GM12878 (cell line): ENCODE results near the gene SRRM2. TPM values are rescaled to one million over a fixed set of nuclear protein-coding genes. Genes with fewer than 3 reads are reported as not detected.
A peak's percentile ranks its signal among the peaks of the same experiment; 100 is the strongest.

ENCODE experiments used
- ATAC-seq: fragments of 200-7000 bp; cut with Tn5 transposase; 3 replicates; pipeline ENCODE4 v1.9.1; 2020; ENCODE audit warnings: mild to moderate bottlenecking, moderate library complexity
- BruUV-seq: library from RNA; stranded (reverse); fragments of 400-500 nt; replicated peaks from 2 replicates; lab custom pipeline; 2021; lab: Mats Ljungman, UMichigan
- CTCF ChIA-PET: fragments of 300-600 bp; sonication (Branson Sonifier 250); formaldehyde crosslinking; extraction: SDS; loops from one replicate; lab custom pipeline; 2021; ENCODE audit warnings: inconsistent platforms; lab: Yijun Ruan, JAX
- POLR2A ChIA-PET: fragments of 350-600 bp; formaldehyde crosslinking; extraction: SDS; loops from one replicate; lab custom pipeline; 2021; ENCODE audit warnings: inconsistent platforms; lab: Charles Lee
- RAD21 ChIA-PET: fragments of 300-600 bp; sonication (Branson Sonifier 250); formaldehyde crosslinking; loops from one replicate; lab custom pipeline; 2023; ENCODE audit warnings: antibody characterized with exemption; ENCODE audit not compliant: unreplicated experiment; lab: Charles Lee
- SMC1A ChIA-PET: fragments of 300-600 bp; sonication (Branson Sonifier 250); formaldehyde crosslinking; loops from one replicate; lab custom pipeline; 2023; ENCODE audit not compliant: unreplicated experiment, uncharacterized antibody; lab: Charles Lee
- DNase-seq: peaks from one replicate; pipeline ENCODE4 v3.0.0-alpha.2; 2011; ENCODE audit warnings: low read depth, low spot score
- FAIRE-seq: peaks from 3 replicates; lab custom pipeline; 2011; peaks lifted over from hg19 to GRCh38; lab: Jason Lieb, UNC
- H2AFZ ChIP-seq: 2 replicates; pipeline ENCODE4 v1.6.0; 2011; ENCODE audit warnings: low read depth, low read length, control low read depth; ENCODE audit not compliant: control insufficient read depth
- H3K27ac ChIP-seq: 2 replicates; pipeline ENCODE4 v1.5.1; 2011; ENCODE audit warnings: control low read depth; ENCODE audit not compliant: control insufficient read depth, insufficient read depth
- H3K27me3 ChIP-seq, 2 experiments: replicated peaks in 1 of 2; 2 replicates each; pipeline versions ENCODE4 v1.6.0 to v1.6.1; 2011; ENCODE audit warnings: low read length in 1 of 2; ENCODE audit not compliant: control insufficient read depth in 2 of 2, insufficient read depth in 2 of 2
- H3K36me3 ChIP-seq, 2 experiments: 2 replicates each; pipeline ENCODE4 v1.5.1; 2011; ENCODE audit warnings: low read length in 1 of 2; ENCODE audit not compliant: control insufficient read depth in 2 of 2, insufficient read depth in 2 of 2
- H3K4me1 ChIP-seq: 2 replicates; pipeline ENCODE4 v1.6.1; 2011; ENCODE audit warnings: mild to moderate bottlenecking, low read length, moderate library complexity, mixed read lengths; ENCODE audit not compliant: control insufficient read depth, insufficient read depth
- H3K4me2 ChIP-seq: 2 replicates; pipeline ENCODE4 v1.6.0; 2011; ENCODE audit warnings: control low read depth; ENCODE audit not compliant: control insufficient read depth, insufficient read depth
- H3K4me3 ChIP-seq: fragments of 200-600 bp; sonication (generic); 2 replicates; pipeline ENCODE4 v1.5.1; 2016
- H3K79me2 ChIP-seq: 2 replicates; pipeline ENCODE4 v1.6.0; 2011; ENCODE audit warnings: low read length; ENCODE audit not compliant: control insufficient read depth, insufficient read depth
- H3K9ac ChIP-seq: 2 replicates; pipeline ENCODE4 v1.8.0; 2011; ENCODE audit warnings: low read length, control low read depth, mixed read lengths; ENCODE audit not compliant: control insufficient read depth, insufficient read depth
- H3K9me3 ChIP-seq: replicated peaks from 3 replicates; pipeline ENCODE4 v1.5.1; 2011; ENCODE audit warnings: mild to moderate bottlenecking, low read length; ENCODE audit not compliant: control insufficient read depth, insufficient read depth
- H4K20me1 ChIP-seq: 2 replicates; pipeline ENCODE4 v1.6.0; 2011; ENCODE audit not compliant: control insufficient read depth, insufficient read depth
- BACH1 ChIP-seq: fragments of 450-650 bp; IDR thresholded peaks from 2 replicates; pipeline ENCODE4 v1.6.1; 2017; ENCODE audit warnings: mild to moderate bottlenecking, borderline replicate concordance
- JUND ChIP-seq: IDR thresholded peaks from 2 replicates; pipeline ENCODE4 v1.6.1; 2012; ENCODE audit warnings: low read depth, mild to moderate bottlenecking, low read length, improper control_type of control experiment, moderate library complexity
- POLR2A ChIP-seq: IDR thresholded peaks from 2 replicates; pipeline ENCODE4 v1.6.1; 2011; ENCODE audit warnings: low read depth, mild to moderate bottlenecking, low read length
- POLR2AphosphoS2 ChIP-seq: IDR thresholded peaks from 2 replicates; pipeline ENCODE4 v1.6.1; 2011; ENCODE audit warnings: low read depth, mild to moderate bottlenecking, low read length, improper control_type of control experiment, moderate library complexity
- POLR2AphosphoS5 ChIP-seq: IDR thresholded peaks from 2 replicates; pipeline ENCODE4 v1.6.1; 2011; ENCODE audit warnings: mild to moderate bottlenecking, low read length, inconsistent platforms
- SMAD5 ChIP-seq: IDR thresholded peaks from 2 replicates; pipeline ENCODE4 v1.6.1; 2016; ENCODE audit warnings: antibody characterized with exemption, low read depth
- ZBED1 ChIP-seq: IDR thresholded peaks from 2 replicates; pipeline ENCODE4 v1.6.1; 2016; ENCODE audit warnings: borderline replicate concordance
- WGBS: methylation state at CpG from one replicate; pipeline ENCODE4 v1.1.6; 2016; ENCODE audit warnings: low lambda C conversion rate; ENCODE audit not compliant: insufficient replicate concordance, insufficient coverage; ENCODE audit errors: missing lambda C conversion rate; 5-methylcytosine and 5-hydroxymethylcytosine counted together
- in situ Hi-C: fragments of 300-500 bp; cut with MboI; formaldehyde crosslinking; loops from 9 replicates; pipeline ENCODE4 v1.14.3; 2018; ENCODE audit warnings: mixed read lengths
- intact Hi-C: fragments of 100-400 bp; cut with micrococcal nuclease; formaldehyde crosslinking; loops from one replicate; pipeline ENCODE4 v1.14.2; 2022; ENCODE audit not compliant: unreplicated experiment
- polyA plus RNA-seq, 11 experiments: library from polyadenylated mRNA; depleted of rRNA in 4 of 11; unstranded in 6 of 11; stranded (reverse) in 5 of 11; fragments of >200 nt; fragmentation: Nextera tagmentation in 4 of 11; fragmentation: Illumina TruSeq in 1 of 11; extraction: Ambion mirVana in 4 of 11; extraction: Trizol in 1 of 11; gene quantifications; 1 replicate in 1 of 11; 2 replicates in 10 of 11; pipeline versions ENCODE4 v1.2.1 to v1.2.3, GENCODE V29; 2011 to 2016; ENCODE audit warnings: inconsistent platforms in 2 of 11, missing spikeins in 2 of 11, low read depth in 1 of 11
- total RNA-seq, 4 experiments: library from RNA; depleted of rRNA in 3 of 4; stranded (reverse); fragments of >200 nt in 3 of 4; fragmentation: Illumina TruSeq in 1 of 4; extraction: Trizol in 1 of 4; gene quantifications; 2 replicates each; pipeline versions ENCODE4 v1.2.1 to v1.2.3, GENCODE V29; 2013 to 2021
- TF ChIP-seq, protein P1 (sequence below): fragments of 150-350 bp; IDR thresholded peaks from 2 replicates; pipeline ENCODE4 v1.6.1; 2014; ENCODE audit warnings: mild to moderate bottlenecking, low read depth, low read length

SRRM2 gene
- total and polyA plus RNA-seq, 10 of the 15 experiments (the other 5 are each of a cell fraction or from before 2014, with no cell fraction given) = 30.1 to 502 (median 196) TPM

DNA sequence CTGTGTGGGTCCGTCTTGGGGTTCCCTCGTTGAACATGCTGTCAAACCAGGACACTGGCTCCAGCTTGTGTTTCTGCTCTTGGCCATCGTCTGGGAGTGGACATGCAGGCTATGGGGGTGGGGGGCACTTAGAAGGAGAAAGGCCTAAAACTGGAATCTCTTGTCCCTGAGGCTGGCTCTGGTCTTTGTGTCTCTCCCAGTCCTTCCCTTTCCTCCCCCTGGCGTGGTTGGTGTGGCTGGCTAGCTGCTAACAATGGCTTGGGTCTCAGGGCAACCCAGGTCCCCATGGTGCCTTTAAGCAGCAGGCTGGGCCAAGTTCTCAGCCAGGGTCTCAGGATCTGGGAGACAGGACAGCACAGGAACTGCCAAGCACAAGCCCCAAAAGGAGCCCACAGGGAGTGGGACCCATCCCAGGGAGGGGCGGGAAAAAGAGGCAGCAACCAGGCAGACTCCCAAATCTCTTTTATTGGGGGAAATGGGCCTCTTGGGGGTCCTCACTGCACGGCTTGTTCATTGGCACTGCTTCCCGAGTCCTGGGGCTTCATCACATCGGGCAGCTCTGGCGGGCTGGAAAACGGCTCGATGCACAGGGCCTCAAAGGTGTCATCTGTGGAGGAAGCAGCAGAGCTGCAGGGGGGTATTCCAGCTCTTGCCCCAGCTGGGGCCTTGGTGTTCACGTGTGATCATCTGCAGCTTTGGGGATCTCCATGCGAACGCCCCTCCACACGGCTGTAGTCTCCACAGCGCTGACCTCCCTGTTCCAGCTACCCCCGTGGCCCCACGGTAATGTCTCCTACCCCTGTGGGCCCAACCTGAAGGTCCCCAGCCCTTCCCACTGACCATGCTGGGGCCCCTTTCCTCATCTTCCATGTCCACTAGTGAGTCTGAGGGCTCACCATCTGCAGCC, 19.3 kb downstream of the SRRM2 start:
- Histone ChIP-seq H4K20me1 (no peaks in the 10 kb centered on the region; the same call in 1 of the 2 replicates), H3K36me3 (peaks cover 36% of the 10 kb centered on the region in 2 experiments; a peak in 3 of 4 replicates), H3K27me3 (no peaks in the 10 kb centered on the region), H3K4me1 (no peaks in the 10 kb centered on the region), H3K4me2 (no peak overlapping the region), H2AFZ (no peak overlapping the region), H3K9ac (no peak overlapping the region), H3K9me3 (no peaks in the 10 kb centered on the region), H3K27ac (no peak overlapping the region), H3K4me3 (no peak overlapping the region), H3K79me2 (peaks cover 16% of the 10 kb centered on the region)
- ChIA-PET POLR2A (no interaction called here), CTCF (no interaction called here), RAD21 (no interaction called here), SMC1A (interaction anchor here (0.7 kb wide), 1 partner anchor 636 kb away, joined by 3 read pairs; the partner anchor contains the start of gene PKD1)
- intact Hi-C loops = no loop called here
- BruUV-seq = no TSS peak
- DNase-seq (no peak), ATAC-seq (no peak), FAIRE-seq (no peak)
- WGBS = 80% methylated on average over 17 of the region's 18 CpGs
- TF ChIP-seq SMAD5 = 0 out of 2 replicates have a peak, but pooled peaks have one; percentile 30
- 0 out of 2 replicates have a peak, but pooled peaks have one; percentile 26 for TF ChIP-seq BACH1
- TF ChIP-seq POLR2AphosphoS5 = peak; percentile 52
- TF ChIP-seq, protein P1, sequence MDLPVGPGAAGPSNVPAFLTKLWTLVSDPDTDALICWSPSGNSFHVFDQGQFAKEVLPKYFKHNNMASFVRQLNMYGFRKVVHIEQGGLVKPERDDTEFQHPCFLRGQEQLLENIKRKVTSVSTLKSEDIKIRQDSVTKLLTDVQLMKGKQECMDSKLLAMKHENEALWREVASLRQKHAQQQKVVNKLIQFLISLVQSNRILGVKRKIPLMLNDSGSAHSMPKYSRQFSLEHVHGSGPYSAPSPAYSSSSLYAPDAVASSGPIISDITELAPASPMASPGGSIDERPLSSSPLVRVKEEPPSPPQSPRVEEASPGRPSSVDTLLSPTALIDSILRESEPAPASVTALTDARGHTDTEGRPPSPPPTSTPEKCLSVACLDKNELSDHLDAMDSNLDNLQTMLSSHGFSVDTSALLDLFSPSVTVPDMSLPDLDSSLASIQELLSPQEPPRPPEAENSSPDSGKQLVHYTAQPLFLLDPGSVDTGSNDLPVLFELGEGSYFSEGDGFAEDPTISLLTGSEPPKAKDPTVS = no peak
- TF ChIP-seq POLR2AphosphoS2 = peak; percentile 59; the same call in 1 of the 2 replicates
- TF ChIP-seq POLR2A = peak; percentile 49; the same call in 1 of the 2 replicates
- no peak for TF ChIP-seq JUND
- TF ChIP-seq ZBED1 = peak; percentile 36; the same call in 1 of the 2 replicates
- in situ Hi-C loops = no loop called here
